BJ (cell line): ENCODE measurements around the gene CARD18. TPM values are rescaled to one million over a fixed set of nuclear protein-coding genes. Genes with fewer than 3 reads are reported as not detected.
"Not testable (repeated sequence)": the region's sequence is repeated elsewhere in the genome, so short reads cannot be mapped to it uniquely, and the experiment has no call there.

ENCODE experiments used
- CTCF ChIA-PET: fragments of 350-600 bp; formaldehyde crosslinking; extraction: SDS; loops from one replicate; lab custom pipeline; 2021; ENCODE audit warnings: antibody characterized with exemption, inconsistent platforms; lab: Yijun Ruan, JAX
- POLR2A ChIA-PET: fragments of 300-600 bp; sonication (Branson Sonifier 250); formaldehyde crosslinking; extraction: SDS; loops from one replicate; lab custom pipeline; 2021; ENCODE audit warnings: antibody characterized with exemption; lab: Charles Lee
- DNase-seq: peaks from one replicate; pipeline ENCODE4 v3.0.0-alpha.2; 2011; ENCODE audit warnings: low read depth
- H3K27me3 ChIP-seq: 2 replicates; pipeline ENCODE4 v1.6.0; 2011; ENCODE audit warnings: low read length; ENCODE audit not compliant: control insufficient read depth, insufficient read depth
- H3K36me3 ChIP-seq: 2 replicates; pipeline ENCODE4 v1.5.1; 2011; ENCODE audit warnings: low read length; ENCODE audit not compliant: control insufficient read depth, insufficient read depth
- H3K4me3 ChIP-seq: 2 replicates; pipeline ENCODE4 v1.5.1; 2011; ENCODE audit warnings: low read depth, mild to moderate bottlenecking, control low read depth, low read length
- CTCF ChIP-seq: IDR thresholded peaks from 2 replicates; pipeline ENCODE4 v1.5.1; 2011; ENCODE audit warnings: low read depth, mild to moderate bottlenecking, control low read depth, inconsistent platforms, low read length, moderate library complexity; ENCODE audit not compliant: insufficient read depth
- polyA plus RNA-seq: library from polyadenylated mRNA; depleted of rRNA; stranded (reverse); fragments of >200 nt; gene quantifications from 2 replicates; pipeline ENCODE4 v1.2.3, GENCODE V29; 2011

CARD18 gene
- polyA plus RNA-seq, 1 experiment = not detected

DNA sequence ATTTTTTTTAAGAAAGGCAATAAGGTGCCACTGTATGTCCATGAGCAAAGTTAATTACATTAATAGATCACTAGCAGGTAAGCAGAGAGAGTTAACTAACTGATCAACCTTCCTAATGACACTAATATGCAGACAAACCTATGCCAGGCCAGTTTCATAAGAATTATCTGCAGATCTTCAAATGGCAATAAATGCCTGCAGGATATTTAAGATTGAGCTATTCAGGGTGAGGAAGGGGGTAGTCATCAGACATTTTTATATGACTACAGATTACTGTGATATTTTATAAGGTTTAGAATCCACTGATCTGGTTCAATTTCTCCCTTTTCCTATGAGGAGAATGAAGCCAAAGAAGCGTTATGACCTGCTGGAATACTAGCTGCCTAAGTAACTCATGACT, 30.2 kb downstream of the CARD18 start:
- ChIA-PET POLR2A (no interaction called here), CTCF (no interaction called here)
- DNase-seq = no peak
- H3K27me3 ChIP-seq = no peaks in the 10 kb centered on the region
- no peak overlapping the region for H3K4me3 ChIP-seq
- no peaks in the 10 kb centered on the region for H3K36me3 ChIP-seq
- TF ChIP-seq CTCF = no peak

DNA sequence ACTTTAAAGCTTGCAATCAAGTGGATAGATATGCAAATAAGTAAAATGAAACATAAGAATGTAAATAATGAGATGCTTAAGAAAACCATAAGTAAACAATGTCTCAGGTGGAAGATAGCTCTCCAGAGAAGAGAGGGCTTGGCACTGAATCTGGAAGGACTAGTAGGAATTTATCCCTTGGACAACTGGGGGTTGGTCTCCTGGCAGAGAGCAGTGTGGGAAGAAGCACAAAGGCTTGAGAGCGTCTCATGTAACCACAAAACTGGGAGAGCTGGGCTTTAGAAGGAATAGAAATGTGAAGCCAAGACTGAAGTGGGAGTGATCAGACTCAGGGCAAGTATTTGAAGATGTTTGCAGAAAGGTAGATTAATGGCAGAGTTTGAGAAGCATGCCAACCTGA, 31.3 kb downstream of the CARD18 start:
- no peak for TF ChIP-seq CTCF
- Histone ChIP-seq H3K36me3 (no peaks in the 10 kb centered on the region), H3K27me3 (no peaks in the 10 kb centered on the region), H3K4me3 (no peak overlapping the region)
- ChIA-PET CTCF (no interaction called here), POLR2A (no interaction called here)
- DNase-seq = no peak

- POLR2A ChIA-PET = not testable (repeated sequence)
Observed at GRCh38 chr11:105107226-105107825, 32.2 kb downstream of the CARD18 start.

DNA sequence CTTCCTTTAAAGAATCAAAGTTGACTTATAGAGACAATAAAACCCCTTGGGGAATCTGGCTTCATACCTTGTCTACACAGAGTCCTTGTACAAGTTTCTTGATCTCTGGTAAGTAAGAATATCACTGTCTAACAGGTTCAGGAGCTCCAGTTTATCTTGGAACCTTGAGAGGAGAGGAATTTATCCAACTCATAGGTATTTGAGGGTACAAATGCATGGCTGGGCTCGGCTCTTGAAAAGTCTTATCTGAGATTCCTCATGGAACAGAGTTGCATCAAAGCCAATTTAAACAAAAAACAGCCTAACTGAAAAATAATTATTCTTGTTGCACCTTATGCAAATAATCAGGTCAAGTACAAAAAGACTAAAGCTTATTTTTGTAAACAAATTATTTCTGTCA, 33.4 kb downstream of the CARD18 start:
- TF ChIP-seq CTCF = no peak
- no peak overlapping the region for H3K4me3 ChIP-seq
- ChIA-PET CTCF (no interaction called here), POLR2A (no interaction called here)
- DNase-seq = no peak
- no peaks in the 10 kb centered on the region for H3K27me3 ChIP-seq
- no peaks in the 10 kb centered on the region for H3K36me3 ChIP-seq

More at GRCh38 chr11:105107226-105107825, 32.2 kb downstream of the CARD18 start:
- H3K27me3 ChIP-seq, H3K4me3 ChIP-seq, CTCF ChIA-PET, H3K36me3 ChIP-seq, DNase-seq: not testable (repeated sequence)

GRCh38 chr11:105104292-105104691, 35.3 kb downstream of the CARD18 start:
- DNase-seq = no peak
- H3K27me3 ChIP-seq = no peaks in the 10 kb centered on the region
- ChIA-PET CTCF (no interaction called here), POLR2A (no interaction called here)
- no peak for TF ChIP-seq CTCF
- H3K36me3 ChIP-seq = no peaks in the 10 kb centered on the region
- H3K4me3 ChIP-seq = no peak overlapping the region

GRCh38 chr11:105103336-105103735, 36.2 kb downstream of the CARD18 start:
- POLR2A ChIA-PET = no interaction called here
- DNase-seq = no peak
- Histone ChIP-seq H3K4me3 (no peak overlapping the region), H3K27me3 (no peaks in the 10 kb centered on the region), H3K36me3 (no peaks in the 10 kb centered on the region)
- TF ChIP-seq CTCF = no peak
- CTCF ChIA-PET = no interaction called here

GRCh38 chr11:105102079-105102581, 37.4 kb downstream of the CARD18 start:
- H3K36me3 ChIP-seq, CTCF ChIA-PET, H3K4me3 ChIP-seq, POLR2A ChIA-PET, DNase-seq, H3K27me3 ChIP-seq: not testable (repeated sequence)
